ENCODE results near the gene ZBTB20. TPM values are rescaled to one million over a fixed set of nuclear protein-coding genes. Genes with fewer than 3 reads are reported as not detected.

ZBTB20 gene
- total and polyA plus RNA-seq, 5 experiments from 2014 or later: 16.5 to 50.8 (median 22.0) TPM

DNA sequence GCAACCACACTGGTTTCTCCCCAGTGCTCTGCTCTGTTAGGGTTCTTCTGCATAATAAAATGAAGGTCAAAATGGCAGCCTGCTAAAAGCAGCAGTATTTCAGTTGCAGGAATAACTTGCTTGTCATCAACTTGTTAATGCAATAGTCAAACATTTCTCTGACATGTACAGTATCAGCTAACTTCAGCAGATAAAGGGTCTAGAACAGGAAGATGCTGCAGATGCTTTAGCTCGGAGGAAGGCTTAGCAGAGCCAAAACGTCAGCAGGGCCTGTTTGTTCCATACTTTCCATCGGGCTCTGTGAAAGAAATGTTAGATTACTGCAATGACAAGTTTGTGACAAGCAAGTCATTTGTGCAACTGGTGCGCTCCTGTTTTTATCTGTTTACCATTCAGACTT is 561.4 kb downstream of the ZBTB20 start:
- no peak for ATAC-seq
- Mint-ChIP-seq H3K36me3 (peaks cover 0 to 28% (median 17%) of the 10 kb centered on the region in 3 donors), H3K4me3 (no peak overlapping the region), H3K27ac (no peak overlapping the region), H3K9me3 (no peaks in the 10 kb centered on the region), H3K27me3 (no peaks in the 10 kb centered on the region), H3K4me1 (peaks cover 5 to 26% (median 10%) of the 10 kb centered on the region in 4 donors)
- POLR2A ChIA-PET: no interaction called here
- DNase-seq: no peak

DNA sequence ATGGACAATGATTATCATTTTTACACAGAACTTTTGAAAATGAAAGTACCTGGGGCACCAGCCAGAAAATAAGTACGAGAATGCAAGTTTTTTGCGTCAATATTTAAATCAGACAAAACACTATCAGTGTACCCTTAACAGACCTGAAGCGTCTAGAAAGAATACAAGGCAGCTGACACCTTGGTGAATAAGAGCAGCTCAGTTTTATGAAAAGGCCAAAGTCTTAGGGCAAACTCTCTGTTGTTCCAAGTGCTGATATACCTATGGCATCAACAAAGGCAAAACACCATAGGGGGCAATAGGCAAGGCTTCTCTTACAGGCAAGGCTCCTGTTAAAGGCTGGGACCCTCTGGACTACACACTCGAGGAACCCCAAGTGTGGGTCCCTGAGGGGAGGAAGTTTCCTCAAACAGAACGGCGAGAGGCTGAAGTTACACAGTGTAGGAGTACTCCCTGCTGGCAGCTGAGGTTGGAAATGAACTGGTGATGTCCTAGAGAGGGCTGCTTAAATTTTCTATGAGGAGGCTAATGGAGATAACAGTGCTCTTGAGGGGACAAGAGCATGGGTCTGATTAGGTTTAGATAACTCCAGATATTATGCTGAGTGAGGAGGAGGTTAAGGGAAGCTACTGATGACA is 562.2 kb downstream of the ZBTB20 start:
- no peak for DNase-seq
- no peak overlapping the region for H3K4me3 Mint-ChIP-seq
- no peak for ATAC-seq
- no peaks in the 10 kb centered on the region for H3K9me3 Mint-ChIP-seq
- POLR2A ChIA-PET: no interaction called here
- peaks cover 0 to 28% (median 17%) of the 10 kb centered on the region in 3 donors for H3K36me3 Mint-ChIP-seq
- peaks cover 5 to 26% (median 10%) of the 10 kb centered on the region in 4 donors for H3K4me1 Mint-ChIP-seq
- H3K27ac Mint-ChIP-seq: peak overlapping the region in 2 of 10 donors; percentile 45 to 57
- H3K27me3 Mint-ChIP-seq: no peaks in the 10 kb centered on the region

DNA sequence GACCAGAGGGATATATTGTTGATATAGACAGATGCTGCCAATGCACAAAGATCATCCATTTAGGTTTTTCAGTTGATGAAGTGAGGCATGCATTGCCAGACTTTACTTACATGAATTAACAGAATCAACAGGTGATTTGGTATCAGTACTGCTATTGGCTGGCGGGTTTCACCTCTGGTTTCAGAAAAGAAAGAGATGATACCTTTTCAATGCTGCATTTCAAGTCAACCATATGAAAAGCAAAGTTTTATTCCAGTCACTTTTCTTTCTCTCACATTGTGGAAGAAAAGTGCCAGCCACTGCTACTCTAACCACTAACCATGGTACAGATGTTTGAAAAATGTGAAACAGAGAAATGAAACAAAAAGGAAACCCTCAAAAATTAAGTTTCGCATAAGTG is 564.2 kb downstream of the ZBTB20 start:
- H3K27ac Mint-ChIP-seq: no peak overlapping the region
- peaks cover 0 to 14% (median 7%) of the 10 kb centered on the region in 3 donors for H3K36me3 Mint-ChIP-seq
- POLR2A ChIA-PET: no interaction called here
- H3K27me3 Mint-ChIP-seq: no peaks in the 10 kb centered on the region
- no peak for DNase-seq
- ATAC-seq: no peak
- H3K4me1 Mint-ChIP-seq: peaks cover 5 to 17% (median 8%) of the 10 kb centered on the region in 4 donors
- H3K4me3 Mint-ChIP-seq: no peak overlapping the region
- no peaks in the 10 kb centered on the region for H3K9me3 Mint-ChIP-seq

DNA sequence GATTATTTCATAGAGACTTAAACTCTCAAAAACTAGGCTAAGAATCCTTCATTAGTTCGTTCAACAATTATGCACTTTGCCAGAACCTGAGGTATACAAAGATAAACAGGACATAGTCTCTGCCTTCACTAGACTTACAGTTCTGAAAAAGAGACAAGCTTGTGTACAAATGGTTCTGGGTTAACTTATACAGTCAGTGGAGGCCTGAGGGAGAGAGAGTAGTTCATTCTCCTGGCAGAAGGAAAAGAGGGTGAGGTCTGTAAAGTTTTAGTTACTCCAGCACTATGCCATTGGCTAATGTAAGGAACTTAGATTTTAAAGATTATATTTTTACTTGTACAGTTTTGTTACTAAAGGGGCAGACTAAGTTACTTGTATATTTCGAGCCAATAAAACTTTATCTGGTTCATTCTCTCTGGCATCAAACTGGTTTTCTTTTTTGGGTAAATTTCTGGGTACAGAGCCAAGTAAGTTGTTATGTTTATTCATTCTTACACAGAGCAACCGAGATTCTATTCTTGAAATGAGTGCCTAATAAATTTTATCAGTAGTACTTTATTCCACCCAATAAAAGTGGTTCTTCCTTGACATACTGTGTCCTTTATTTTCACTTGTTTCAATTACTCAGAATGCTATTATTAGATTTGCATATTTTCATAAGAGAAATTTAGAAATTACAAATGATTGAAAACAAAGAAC is 574.6 kb downstream of the ZBTB20 start:
- POLR2A ChIA-PET: no interaction called here
- no peak for ATAC-seq
- Mint-ChIP-seq H3K4me1 (peaks cover 1 to 10% (median 4%) of the 10 kb centered on the region in 4 donors), H3K27ac (peak overlapping the region in 1 of 10 donors; percentile 19), H3K27me3 (no peaks in the 10 kb centered on the region), H3K4me3 (no peak overlapping the region), H3K9me3 (no peaks in the 10 kb centered on the region), H3K36me3 (peaks cover 0 to 7% (median 2%) of the 10 kb centered on the region in 3 donors)
- DNase-seq: no peak

DNA sequence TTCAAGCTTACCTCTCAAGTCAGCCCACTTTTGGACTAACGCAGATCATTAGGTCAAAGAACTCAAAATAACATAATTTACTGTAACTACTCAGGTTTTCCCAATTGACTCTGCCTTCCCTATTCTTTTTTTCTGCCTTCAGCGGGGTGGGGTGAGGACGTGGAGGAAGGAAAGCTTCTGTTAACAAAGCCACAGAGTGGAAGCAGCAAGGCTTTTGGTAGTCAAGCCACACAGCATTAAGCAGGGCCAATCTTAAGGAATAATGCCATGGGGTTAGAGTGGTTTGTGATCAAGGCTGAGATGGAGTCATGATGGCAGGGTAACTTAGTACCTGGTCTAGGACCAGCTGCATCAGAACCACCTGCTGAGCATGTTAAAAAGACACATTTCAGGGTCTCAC is 575.7 kb downstream of the ZBTB20 start:
- ATAC-seq: no peak
- POLR2A ChIA-PET: no interaction called here
- peaks cover 0 to 1% (median 0%) of the 10 kb centered on the region in 9 donors for H3K9me3 Mint-ChIP-seq
- peaks cover 6 to 21% (median 8%) of the 10 kb centered on the region in 4 donors for H3K4me1 Mint-ChIP-seq
- H3K27me3 Mint-ChIP-seq: no peaks in the 10 kb centered on the region
- no peak overlapping the region for H3K4me3 Mint-ChIP-seq
- peaks cover 0 to 6% (median 0%) of the 10 kb centered on the region in 3 donors for H3K36me3 Mint-ChIP-seq
- DNase-seq: no peak
- no peak overlapping the region for H3K27ac Mint-ChIP-seq

DNA sequence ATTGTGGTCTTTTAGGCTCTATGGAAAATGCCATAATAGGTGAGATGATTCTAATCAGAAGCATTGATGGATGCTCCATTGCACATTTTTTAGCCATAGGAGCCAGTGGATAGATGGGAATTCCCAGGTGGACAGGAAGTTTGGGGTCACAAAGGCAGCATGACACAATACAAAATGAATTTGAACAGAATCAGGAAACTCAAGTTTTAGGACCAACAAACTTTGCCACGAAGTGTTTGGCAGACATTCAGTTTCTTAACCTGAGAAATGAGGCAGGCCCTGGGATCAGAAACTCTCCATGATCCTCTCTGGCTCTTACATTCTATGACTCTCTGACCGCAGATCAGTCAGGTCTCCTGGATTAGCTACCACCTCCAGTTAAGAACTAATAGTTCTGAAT is 577.9 kb downstream of the ZBTB20 start:
- H3K36me3 Mint-ChIP-seq: peaks cover 14 to 26% (median 16%) of the 10 kb centered on the region in 3 donors
- no peaks in the 10 kb centered on the region for H3K27me3 Mint-ChIP-seq
- DNase-seq (no peak), ATAC-seq (no peak)
- POLR2A ChIA-PET: no interaction called here
- no peak overlapping the region for H3K4me3 Mint-ChIP-seq
- peaks cover 0 to 21% (median 0%) of the 10 kb centered on the region in 9 donors for H3K9me3 Mint-ChIP-seq
- H3K27ac Mint-ChIP-seq: no peak overlapping the region
- H3K4me1 Mint-ChIP-seq: peaks cover 6 to 28% (median 9%) of the 10 kb centered on the region in 4 donors

DNA sequence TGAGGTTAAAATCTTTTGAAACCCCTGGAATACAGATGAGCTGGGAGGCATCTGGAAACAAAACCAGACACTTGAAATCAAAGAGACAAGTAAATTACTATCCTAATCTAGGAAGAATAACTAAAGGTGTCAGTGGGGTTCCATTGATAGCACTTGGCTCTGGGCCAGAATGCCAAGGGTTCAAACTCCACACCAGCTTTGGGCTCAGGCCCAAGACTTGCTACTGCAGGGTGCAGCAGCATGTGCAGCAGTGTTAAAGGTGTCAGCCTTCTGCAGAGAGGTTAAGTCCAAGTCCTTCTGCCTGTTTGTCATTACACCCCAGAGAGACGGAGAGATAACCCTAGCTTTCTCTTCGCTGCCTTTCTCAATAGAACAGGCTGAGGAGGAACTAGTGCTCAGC is 579.3 kb downstream of the ZBTB20 start:
- no peak for DNase-seq
- Mint-ChIP-seq H3K27ac (no peak overlapping the region), H3K4me1 (peaks cover 6 to 28% (median 10%) of the 10 kb centered on the region in 4 donors), H3K9me3 (peaks cover 0 to 21% (median 2%) of the 10 kb centered on the region in 9 donors), H3K4me3 (no peak overlapping the region), H3K36me3 (peaks cover 14 to 31% (median 22%) of the 10 kb centered on the region in 3 donors), H3K27me3 (no peaks in the 10 kb centered on the region)
- POLR2A ChIA-PET: no interaction called here
- no peak for ATAC-seq

DNA sequence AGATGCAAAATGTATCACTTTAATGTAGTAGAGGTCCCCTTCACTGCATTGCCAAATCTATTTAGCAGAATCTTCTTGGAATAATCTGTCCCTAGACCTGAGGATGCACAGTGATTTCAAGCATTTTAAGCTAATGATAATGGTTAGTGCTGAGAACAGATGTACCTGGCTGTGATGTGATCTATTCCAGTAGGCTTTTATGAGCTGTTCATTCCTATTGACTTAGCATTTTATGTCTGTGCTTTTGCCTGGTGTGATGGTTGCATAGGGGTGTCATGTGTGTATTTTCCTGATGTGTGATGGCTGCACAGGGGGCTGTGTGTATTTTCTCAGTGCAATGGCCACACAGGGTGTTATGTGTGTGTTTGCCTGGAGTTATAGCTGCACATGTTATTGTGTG is 580.3 kb downstream of the ZBTB20 start:
- Mint-ChIP-seq H3K27ac (no peak overlapping the region), H3K36me3 (peaks cover 18 to 36% (median 29%) of the 10 kb centered on the region in 3 donors), H3K27me3 (no peaks in the 10 kb centered on the region), H3K4me3 (no peak overlapping the region), H3K9me3 (peaks cover 0 to 21% (median 2%) of the 10 kb centered on the region in 9 donors), H3K4me1 (peaks cover 6 to 35% (median 11%) of the 10 kb centered on the region in 4 donors)
- POLR2A ChIA-PET: no interaction called here
- DNase-seq (no peak), ATAC-seq (no peak)

DNA sequence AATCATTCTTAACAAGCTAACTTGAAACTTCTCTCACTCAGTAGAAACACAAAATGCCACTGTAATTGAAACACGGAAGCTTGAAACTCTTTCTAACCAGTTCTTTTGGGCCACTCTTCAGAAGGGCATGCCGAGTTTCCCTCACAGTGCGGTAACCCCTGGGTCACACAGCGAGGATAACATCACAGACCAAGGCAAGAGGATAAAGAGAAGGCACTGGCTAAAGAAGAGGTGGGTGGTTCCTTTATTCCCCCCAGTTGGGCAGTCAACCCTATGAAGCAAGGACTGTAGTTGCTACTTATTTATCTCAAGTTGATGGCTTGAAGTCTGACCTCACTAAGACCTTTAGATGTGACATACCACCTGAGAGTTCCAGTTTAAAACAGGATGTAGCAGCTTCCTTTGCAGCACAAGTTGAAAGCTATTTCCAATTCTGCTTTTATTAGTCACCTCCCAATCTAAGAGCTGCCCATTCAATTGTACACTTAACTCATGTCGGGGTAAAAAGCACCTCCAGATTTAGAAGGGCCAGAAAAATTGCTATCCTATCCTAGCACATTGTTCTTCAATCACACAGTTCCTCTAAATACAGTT is 580.8 kb downstream of the ZBTB20 start:
- Mint-ChIP-seq H3K4me1 (peaks cover 6 to 35% (median 11%) of the 10 kb centered on the region in 4 donors), H3K36me3 (peaks cover 18 to 37% (median 29%) of the 10 kb centered on the region in 3 donors), H3K4me3 (no peak overlapping the region), H3K9me3 (peaks cover 0 to 21% (median 2%) of the 10 kb centered on the region in 9 donors), H3K27me3 (no peaks in the 10 kb centered on the region), H3K27ac (no peak overlapping the region)
- POLR2A ChIA-PET: no interaction called here
- no peak for ATAC-seq
- DNase-seq: no peak

DNA sequence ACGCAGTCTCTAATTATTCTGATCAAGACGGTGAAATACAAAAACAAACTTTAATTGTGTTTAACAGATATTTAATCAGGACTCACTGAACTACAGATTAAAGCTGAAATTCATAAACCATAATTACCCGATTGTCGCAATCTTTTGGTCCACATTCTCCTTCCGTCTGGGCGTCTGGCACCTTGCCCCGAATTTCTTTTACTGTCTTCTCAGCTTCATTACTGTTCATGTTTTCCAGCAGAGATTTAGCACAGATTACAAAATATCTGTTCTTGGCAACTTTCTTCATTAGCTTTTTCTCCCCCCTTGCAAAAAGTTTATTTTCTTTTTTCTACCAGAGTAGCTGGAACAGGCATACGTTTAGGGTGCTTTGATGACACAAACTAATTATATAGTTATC is 581.9 kb downstream of the ZBTB20 start:
- H3K9me3 Mint-ChIP-seq: peaks cover 0 to 21% (median 2%) of the 10 kb centered on the region in 9 donors
- no peak overlapping the region for H3K27ac Mint-ChIP-seq
- POLR2A ChIA-PET: no interaction called here

DNA sequence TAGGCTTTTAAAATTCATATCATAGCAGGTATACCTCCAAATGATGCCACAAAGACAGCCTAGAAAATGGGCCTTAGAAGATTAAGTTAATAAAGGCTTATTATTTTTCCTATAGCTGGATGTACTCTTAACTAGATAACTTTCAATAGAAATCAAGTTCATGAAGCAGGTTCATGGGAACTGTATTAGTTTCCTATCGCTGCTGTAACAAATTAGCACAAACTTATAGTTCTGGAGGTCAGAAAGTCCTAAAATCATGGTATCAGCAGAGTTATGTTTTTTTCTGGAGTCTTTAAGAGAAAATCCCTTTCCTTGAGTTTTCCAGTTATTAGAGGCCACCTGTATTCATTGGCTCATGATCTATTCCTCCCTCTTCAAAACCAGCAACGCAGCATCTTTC is 583.4 kb downstream of the ZBTB20 start:
- DNase-seq (no peak), ATAC-seq (no peak)
- H3K27ac Mint-ChIP-seq: peak overlapping the region in 1 of 10 donors; percentile 38
- H3K4me1 Mint-ChIP-seq: peaks cover 4 to 30% (median 11%) of the 10 kb centered on the region in 4 donors
- POLR2A ChIA-PET: no interaction called here
- H3K9me3 Mint-ChIP-seq: peaks cover 0 to 21% (median 2%) of the 10 kb centered on the region in 9 donors
- peaks cover 18 to 37% (median 29%) of the 10 kb centered on the region in 3 donors for H3K36me3 Mint-ChIP-seq
- no peaks in the 10 kb centered on the region for H3K27me3 Mint-ChIP-seq
- no peak overlapping the region for H3K4me3 Mint-ChIP-seq

More for the DNA sequence above, 581.9 kb downstream of the ZBTB20 start:
- Mint-ChIP-seq H3K36me3 (peaks cover 18 to 37% (median 29%) of the 10 kb centered on the region in 3 donors), H3K27me3 (no peaks in the 10 kb centered on the region), H3K4me1 (peaks cover 4 to 35% (median 11%) of the 10 kb centered on the region in 4 donors), H3K4me3 (no peak overlapping the region)
- no peak for DNase-seq
- no peak for ATAC-seq

DNA sequence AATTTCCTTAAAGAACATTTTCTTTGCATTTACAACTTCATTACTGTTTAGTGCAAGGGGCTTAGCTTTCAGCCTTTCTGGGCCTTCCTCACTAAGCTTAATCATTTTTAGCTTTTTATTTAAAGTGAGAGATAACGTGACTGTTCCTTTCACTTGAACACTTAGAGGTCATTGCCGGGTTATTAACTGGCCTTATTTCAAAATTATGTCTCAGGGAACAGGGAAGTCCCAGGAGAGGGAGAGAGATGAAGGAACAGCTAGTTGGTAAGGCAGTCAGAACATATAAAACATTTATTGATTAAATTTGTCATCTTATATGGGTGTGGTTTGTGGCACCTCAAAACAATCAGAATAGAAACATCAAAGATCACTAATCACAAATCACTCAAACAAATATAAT is 584.5 kb downstream of the ZBTB20 start:
- ATAC-seq (no peak), DNase-seq (no peak)
- H3K4me3 Mint-ChIP-seq: no peak overlapping the region
- H3K27me3 Mint-ChIP-seq: no peaks in the 10 kb centered on the region
- peak overlapping the region in 1 of 10 donors; percentile 48 for H3K27ac Mint-ChIP-seq
- H3K9me3 Mint-ChIP-seq: peaks cover 0 to 21% (median 2%) of the 10 kb centered on the region in 9 donors
- peaks cover 4 to 25% (median 10%) of the 10 kb centered on the region in 4 donors for H3K4me1 Mint-ChIP-seq
- H3K36me3 Mint-ChIP-seq: peaks cover 18 to 38% (median 29%) of the 10 kb centered on the region in 3 donors
- POLR2A ChIA-PET: no interaction called here

DNA sequence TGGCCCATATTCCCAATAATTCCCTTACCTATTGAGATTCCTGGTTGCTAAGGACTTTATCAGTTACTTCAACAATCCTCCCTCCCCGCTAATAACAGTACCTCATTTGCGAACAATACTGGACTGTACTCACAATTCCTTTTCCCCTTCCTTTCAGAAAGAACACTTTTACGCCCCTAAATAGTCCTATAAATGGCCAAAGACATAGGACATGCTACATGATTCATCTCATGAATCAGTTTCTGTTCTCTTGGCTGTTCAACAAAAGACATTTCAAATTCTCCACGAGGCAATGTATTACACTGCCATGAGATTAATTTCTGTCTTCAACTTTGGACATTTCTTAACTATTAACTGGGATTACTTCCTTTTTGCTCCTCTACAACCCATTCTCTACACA is 588.8 kb downstream of the ZBTB20 start:
- no peak for ATAC-seq
- POLR2A ChIA-PET: no interaction called here
- peaks cover 10 to 28% (median 27%) of the 10 kb centered on the region in 3 donors for H3K36me3 Mint-ChIP-seq

More for the DNA sequence above, 588.8 kb downstream of the ZBTB20 start:
- DNase-seq: no peak
- H3K4me3 Mint-ChIP-seq: no peak overlapping the region
- no peak overlapping the region for H3K27ac Mint-ChIP-seq
- peaks cover 0 to 6% (median 4%) of the 10 kb centered on the region in 4 donors for H3K4me1 Mint-ChIP-seq
- H3K27me3 Mint-ChIP-seq: no peaks in the 10 kb centered on the region
- no peaks in the 10 kb centered on the region for H3K9me3 Mint-ChIP-seq
